Prostate gland (tissue), 2 donors: ENCODE measurements around the gene EEF1AKMT3.

Experiments used
- CTCF ChIP-seq, 4 experiments: fragments of 200-600 bp in 2 of 4; fragments of 450-650 bp in 2 of 4; sonication (generic) in 2 of 4; IDR thresholded peaks; 1 replicate in 3 of 4; 2 replicates in 1 of 4; pipeline ENCODE4 v1.5.1; 2016 to 2019; ENCODE audit warnings: antibody characterized with exemption in 4 of 4, mild to moderate bottlenecking in 2 of 4, moderate library complexity in 2 of 4
- POLR2A ChIP-seq: fragments of 450-650 bp; IDR thresholded peaks from one replicate; pipeline ENCODE4 v1.6.1; 2016; ENCODE audit warnings: antibody characterized with exemption, mild to moderate bottlenecking

DNA sequence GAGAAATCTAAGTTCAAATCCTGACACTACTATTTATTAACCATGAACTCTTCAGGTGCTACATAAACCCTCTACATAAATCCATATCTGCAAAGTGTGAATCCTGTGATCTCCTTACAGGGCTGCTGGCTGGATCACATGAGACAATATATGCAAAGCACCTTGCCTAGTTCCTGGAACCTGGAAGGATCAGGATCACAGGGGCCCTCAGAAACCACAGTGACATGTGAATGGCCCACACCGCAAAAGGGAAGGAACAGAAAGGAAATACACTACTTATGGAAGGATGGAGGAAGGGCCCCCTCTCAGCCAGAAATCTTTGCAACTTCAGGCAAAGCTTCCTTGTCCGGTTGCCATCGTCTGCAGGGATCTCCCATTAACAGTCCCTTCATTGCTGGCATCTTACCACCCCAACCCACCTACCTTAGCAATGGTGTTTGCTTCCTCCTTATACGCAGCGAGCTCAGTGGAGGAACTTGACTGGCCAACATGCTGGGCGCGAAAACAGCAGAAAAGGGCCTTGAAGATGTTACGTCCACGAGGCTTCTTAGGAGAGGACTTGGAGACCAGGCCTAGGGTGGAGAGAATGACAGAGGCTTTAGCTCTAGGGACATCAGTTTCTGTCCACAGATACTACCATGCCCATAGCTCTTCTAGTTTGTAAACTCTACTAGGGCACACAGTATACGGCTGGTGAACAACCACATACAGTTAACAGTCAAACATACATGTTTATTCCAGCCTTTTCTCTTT, 56.8 kb downstream of the EEF1AKMT3 start:
- no peak for TF ChIP-seq POLR2A
- no peak for TF ChIP-seq CTCF (IDR thresholded peaks at IDR 0.05)
